GM10248 (cell line): ENCODE results near the gene RHEB.

Experiments
- CTCF ChIA-PET: fragments of 300-600 bp; sonication (Branson Sonifier 250); formaldehyde crosslinking; extraction: SDS; loops from one replicate; lab custom pipeline; 2021; ENCODE audit warnings: antibody characterized with exemption; lab: Yijun Ruan, JAX
- POLR2A ChIA-PET: fragments of 350-650 bp; sonication (Branson Sonifier 250); formaldehyde crosslinking; extraction: SDS; loops from one replicate; lab custom pipeline; 2020; ENCODE audit warnings: antibody characterized with exemption; lab: Yijun Ruan, JAX
- DNase-seq: peaks from one replicate; pipeline ENCODE4 v3.0.0; 2012; ENCODE audit errors: extremely low spot score
- TF ChIP-seq, protein P1 (sequence below): IDR thresholded peaks from 2 replicates; pipeline ENCODE4 v1.5.1; 2012; ENCODE audit warnings: mild to moderate bottlenecking, low read depth; ENCODE audit errors: extremely low read depth, missing control alignments, control extremely low read depth

RHEB gene

GRCh38 chr7:151461096-151461941, 58.4 kb downstream of the RHEB start:
- ChIA-PET POLR2A (no interaction called here), CTCF (interaction anchor here (0.9 to 5.8 kb wide), 6 partner anchors 8 to 146 kb away, joined by 3 to 30 read pairs (median 4); no protein-coding TSS in a partner anchor)
- DNase-seq: no peak
- TF ChIP-seq, protein P1, sequence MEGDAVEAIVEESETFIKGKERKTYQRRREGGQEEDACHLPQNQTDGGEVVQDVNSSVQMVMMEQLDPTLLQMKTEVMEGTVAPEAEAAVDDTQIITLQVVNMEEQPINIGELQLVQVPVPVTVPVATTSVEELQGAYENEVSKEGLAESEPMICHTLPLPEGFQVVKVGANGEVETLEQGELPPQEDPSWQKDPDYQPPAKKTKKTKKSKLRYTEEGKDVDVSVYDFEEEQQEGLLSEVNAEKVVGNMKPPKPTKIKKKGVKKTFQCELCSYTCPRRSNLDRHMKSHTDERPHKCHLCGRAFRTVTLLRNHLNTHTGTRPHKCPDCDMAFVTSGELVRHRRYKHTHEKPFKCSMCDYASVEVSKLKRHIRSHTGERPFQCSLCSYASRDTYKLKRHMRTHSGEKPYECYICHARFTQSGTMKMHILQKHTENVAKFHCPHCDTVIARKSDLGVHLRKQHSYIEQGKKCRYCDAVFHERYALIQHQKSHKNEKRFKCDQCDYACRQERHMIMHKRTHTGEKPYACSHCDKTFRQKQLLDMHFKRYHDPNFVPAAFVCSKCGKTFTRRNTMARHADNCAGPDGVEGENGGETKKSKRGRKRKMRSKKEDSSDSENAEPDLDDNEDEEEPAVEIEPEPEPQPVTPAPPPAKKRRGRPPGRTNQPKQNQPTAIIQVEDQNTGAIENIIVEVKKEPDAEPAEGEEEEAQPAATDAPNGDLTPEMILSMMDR: no peak

GRCh38 chr7:151460474-151460855, 59.2 kb downstream of the RHEB start:
- DNase-seq: no peak

GRCh38 chr7:151459726-151460473, 59.8 kb downstream of the RHEB start:
- CTCF ChIA-PET: interaction anchor here (1.3 to 5.8 kb wide), 3 partner anchors 7 to 109 kb away, joined by 4 to 30 read pairs (median 18); no protein-coding TSS in a partner anchor
- DNase-seq: peak; percentile 13

More at GRCh38 chr7:151460474-151460855, 59.2 kb downstream of the RHEB start:
- TF ChIP-seq, protein P1: no peak
- CTCF ChIA-PET: interaction anchor here (0.9 to 5.8 kb wide), 4 partner anchors 8 to 109 kb away, joined by 3 to 30 read pairs (median 11); no protein-coding TSS in a partner anchor
- POLR2A ChIA-PET: no interaction called here

DNA sequence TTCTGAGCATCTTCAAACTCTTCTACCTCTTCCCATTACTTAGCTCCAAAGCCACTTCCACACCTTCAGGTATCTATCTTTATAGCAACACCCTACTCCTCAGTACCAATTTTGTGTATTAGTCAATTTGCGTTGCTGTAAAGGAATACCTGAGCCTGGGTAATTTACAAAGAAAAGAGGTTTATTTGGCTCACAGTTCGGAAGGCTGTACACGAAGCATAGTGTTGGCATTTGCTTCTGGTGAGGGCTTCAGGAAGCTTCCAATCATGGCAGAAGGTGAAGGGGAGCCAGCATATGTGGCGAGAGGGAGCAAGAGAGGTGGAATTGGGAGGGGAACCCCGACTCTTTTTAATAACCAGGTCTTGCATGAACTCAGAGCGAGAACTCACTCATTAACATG, 62.2 kb downstream of the RHEB start:
- ChIA-PET POLR2A (no interaction called here), CTCF (interaction anchor here (1.7 kb wide), 1 partner anchor 9 kb away, joined by 7 read pairs; no protein-coding TSS in a partner anchor)
- TF ChIP-seq, protein P1: no peak
- DNase-seq: no peak

More at GRCh38 chr7:151459726-151460473, 59.8 kb downstream of the RHEB start:
- POLR2A ChIA-PET: no interaction called here
- TF ChIP-seq, protein P1: no peak

GRCh38 chr7:151456782-151457181, 62.9 kb downstream of the RHEB start:
- no peak for DNase-seq
- CTCF ChIA-PET: interaction anchor here (0.6 to 1.7 kb wide), 2 partner anchors 9 to 156 kb away, joined by 3 to 7 read pairs; no protein-coding TSS in a partner anchor
- TF ChIP-seq, protein P1: no peak
- POLR2A ChIA-PET: no interaction called here

GRCh38 chr7:151456276-151456675, 63.4 kb downstream of the RHEB start:
- no peak for DNase-seq
- ChIA-PET POLR2A (no interaction called here), CTCF (interaction anchor here (0.6 to 1.7 kb wide), 2 partner anchors 8 to 156 kb away, joined by 3 to 7 read pairs; no protein-coding TSS in a partner anchor)
- TF ChIP-seq, protein P1: no peak
